ENCODE data around the gene DHX57.

DHX57 gene

DNA sequence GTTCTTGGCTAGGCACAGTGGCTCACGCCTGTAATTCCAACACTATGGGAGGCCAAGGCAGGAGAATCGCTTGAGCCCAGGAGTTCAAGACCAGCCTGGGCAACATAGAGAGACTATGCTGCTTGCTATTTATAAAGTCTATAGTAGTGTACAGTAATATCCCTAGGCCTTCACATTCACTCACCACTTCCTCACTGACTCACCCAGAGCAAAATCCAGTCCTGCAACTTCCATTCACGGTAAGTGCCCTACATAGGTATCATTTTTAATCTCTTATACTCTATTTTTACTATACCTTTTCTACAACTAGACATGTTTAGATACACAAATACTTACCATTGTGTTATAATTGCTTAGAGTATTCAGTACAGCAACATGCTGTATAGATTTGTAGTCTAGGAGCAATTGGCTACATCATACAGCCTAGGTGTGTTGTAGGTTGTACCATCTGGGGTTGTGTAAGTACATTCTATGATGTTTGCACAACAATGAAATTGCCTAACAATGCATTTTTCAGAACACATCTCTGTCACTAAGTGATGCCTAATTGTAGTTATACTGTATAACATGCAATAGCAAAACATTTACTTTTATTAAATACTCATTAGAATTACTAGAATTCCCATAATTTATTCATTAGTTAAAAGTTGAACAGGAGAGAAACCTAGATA is 8.8 kb downstream of the DHX57 start:
- no peaks in the 10 kb centered on the region for H4K20me1 ChIP-seq (ENCODE audit: insufficient read depth, low read length)
- no peak overlapping the region for H3K9ac ChIP-seq (ENCODE audit: low read length)
- no peaks in the 10 kb centered on the region for H3K4me1 ChIP-seq (ENCODE audit: low read length)
- no peak for TF ChIP-seq EZH2phosphoT487 (IDR thresholded peaks at IDR 0.05; ENCODE audit: low read length)
- no peak for TF ChIP-seq EZH2 (optimal IDR thresholded peaks at IDR 0.05; ENCODE audit: low read depth, low read length)
- TF ChIP-seq, protein P1, sequence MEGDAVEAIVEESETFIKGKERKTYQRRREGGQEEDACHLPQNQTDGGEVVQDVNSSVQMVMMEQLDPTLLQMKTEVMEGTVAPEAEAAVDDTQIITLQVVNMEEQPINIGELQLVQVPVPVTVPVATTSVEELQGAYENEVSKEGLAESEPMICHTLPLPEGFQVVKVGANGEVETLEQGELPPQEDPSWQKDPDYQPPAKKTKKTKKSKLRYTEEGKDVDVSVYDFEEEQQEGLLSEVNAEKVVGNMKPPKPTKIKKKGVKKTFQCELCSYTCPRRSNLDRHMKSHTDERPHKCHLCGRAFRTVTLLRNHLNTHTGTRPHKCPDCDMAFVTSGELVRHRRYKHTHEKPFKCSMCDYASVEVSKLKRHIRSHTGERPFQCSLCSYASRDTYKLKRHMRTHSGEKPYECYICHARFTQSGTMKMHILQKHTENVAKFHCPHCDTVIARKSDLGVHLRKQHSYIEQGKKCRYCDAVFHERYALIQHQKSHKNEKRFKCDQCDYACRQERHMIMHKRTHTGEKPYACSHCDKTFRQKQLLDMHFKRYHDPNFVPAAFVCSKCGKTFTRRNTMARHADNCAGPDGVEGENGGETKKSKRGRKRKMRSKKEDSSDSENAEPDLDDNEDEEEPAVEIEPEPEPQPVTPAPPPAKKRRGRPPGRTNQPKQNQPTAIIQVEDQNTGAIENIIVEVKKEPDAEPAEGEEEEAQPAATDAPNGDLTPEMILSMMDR (IDR thresholded peaks at IDR 0.05; ENCODE audit: low read length): no peak
- H3K27ac ChIP-seq (ENCODE audit: low read length): no peak overlapping the region
- H3F3A ChIP-seq (ENCODE audit: insufficient read depth, low read length): no peaks in the 10 kb centered on the region
- H3K27me3 ChIP-seq (replicated peaks; ENCODE audit: insufficient read depth, low read length): no peaks in the 10 kb centered on the region
- H3K4me3 ChIP-seq (ENCODE audit: low read length): no peak overlapping the region
- H3K9me2 ChIP-seq (replicated peaks; ENCODE audit: insufficient read depth, low read length): no peaks in the 10 kb centered on the region
- no peaks in the 10 kb centered on the region for H3K79me2 ChIP-seq (ENCODE audit: low read length)
- no peaks in the 10 kb centered on the region for H3K9me3 ChIP-seq (replicated peaks; ENCODE audit: insufficient read depth, low read length)
- H3K36me3 ChIP-seq (replicated peaks; ENCODE audit: insufficient read depth, low read length): no peaks in the 10 kb centered on the region
- DNase-seq: no peak
- H3K4me2 ChIP-seq (ENCODE audit: low read depth, low read length): no peak overlapping the region
- no peak overlapping the region for H2AFZ ChIP-seq (ENCODE audit: low read length)

DNA sequence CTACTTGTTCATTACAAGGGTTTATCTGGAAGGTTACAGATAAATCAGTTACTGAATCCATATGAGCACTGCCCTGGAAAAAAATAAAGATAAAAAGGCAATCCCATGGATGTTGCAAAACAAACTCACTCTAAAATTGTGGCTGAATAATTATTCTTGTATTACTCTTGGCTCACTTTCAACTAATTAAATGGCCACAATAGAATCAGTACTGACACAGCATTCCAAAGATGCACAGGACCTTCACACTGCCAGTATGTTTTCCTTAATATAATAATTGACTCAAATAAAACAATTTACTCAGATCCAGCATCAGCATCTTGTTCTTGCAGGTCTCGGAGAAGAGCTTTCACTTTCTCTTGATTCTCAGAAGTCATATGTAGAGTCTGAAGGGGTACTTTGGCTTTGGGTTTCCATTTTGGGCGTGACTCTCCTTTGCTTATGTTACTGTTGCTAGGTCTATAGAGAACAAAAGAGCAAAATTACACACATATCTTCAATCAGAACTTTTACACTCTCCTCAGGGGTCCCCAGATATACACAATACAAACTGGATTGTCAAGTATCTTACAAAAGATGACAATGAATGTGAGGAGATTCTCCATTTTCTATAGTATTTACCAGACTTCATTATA is 12.6 kb downstream of the DHX57 start:
- Histone ChIP-seq H3K4me1 (ENCODE audit: low read length) (no peaks in the 10 kb centered on the region), H3K27me3 (replicated peaks; ENCODE audit: insufficient read depth, low read length) (no peaks in the 10 kb centered on the region), H3K27ac (ENCODE audit: low read length) (no peak overlapping the region), H3F3A (ENCODE audit: insufficient read depth, low read length) (no peaks in the 10 kb centered on the region), H3K9me3 (replicated peaks; ENCODE audit: insufficient read depth, low read length) (no peaks in the 10 kb centered on the region), H3K9ac (ENCODE audit: low read length) (no peak overlapping the region), H3K4me2 (ENCODE audit: low read depth, low read length) (no peak overlapping the region), H2AFZ (ENCODE audit: low read length) (no peak overlapping the region), H3K4me3 (ENCODE audit: low read length) (no peak overlapping the region), H3K79me2 (ENCODE audit: low read length) (no peaks in the 10 kb centered on the region), H3K36me3 (replicated peaks; ENCODE audit: insufficient read depth, low read length) (no peaks in the 10 kb centered on the region), H4K20me1 (ENCODE audit: insufficient read depth, low read length) (no peaks in the 10 kb centered on the region), H3K9me2 (replicated peaks; ENCODE audit: insufficient read depth, low read length) (no peaks in the 10 kb centered on the region)
- no peak for DNase-seq
- no peak for TF ChIP-seq EZH2phosphoT487 (IDR thresholded peaks at IDR 0.05; ENCODE audit: low read length)
- no peak for TF ChIP-seq EZH2 (optimal IDR thresholded peaks at IDR 0.05; ENCODE audit: low read depth, low read length)
- TF ChIP-seq, protein P1 (IDR thresholded peaks at IDR 0.05; ENCODE audit: low read length): no peak

DNA sequence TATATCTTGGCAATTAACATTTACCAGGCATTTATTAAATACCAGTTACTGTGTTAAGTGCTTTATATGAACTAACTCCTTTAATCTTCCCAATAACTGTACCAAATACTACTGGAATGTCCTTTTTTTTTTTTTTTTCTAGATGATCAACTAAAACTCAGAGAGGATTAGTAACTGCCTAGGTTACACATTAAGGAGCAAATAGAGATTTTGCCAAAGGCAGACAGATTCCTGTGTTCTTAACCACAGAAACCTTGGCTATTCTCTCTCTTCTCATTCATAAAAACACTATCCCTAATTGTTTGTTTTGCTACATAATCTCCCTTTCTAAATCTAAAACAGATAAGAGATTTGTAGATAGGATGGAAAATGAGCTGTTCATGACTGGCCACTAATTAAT is 13.3 kb downstream of the DHX57 start:
- Histone ChIP-seq H3F3A (ENCODE audit: insufficient read depth, low read length) (no peaks in the 10 kb centered on the region), H3K4me3 (ENCODE audit: low read length) (no peak overlapping the region), H3K79me2 (ENCODE audit: low read length) (no peaks in the 10 kb centered on the region), H4K20me1 (ENCODE audit: insufficient read depth, low read length) (no peaks in the 10 kb centered on the region), H3K9ac (ENCODE audit: low read length) (no peak overlapping the region), H2AFZ (ENCODE audit: low read length) (no peak overlapping the region), H3K9me3 (replicated peaks; ENCODE audit: insufficient read depth, low read length) (no peaks in the 10 kb centered on the region), H3K4me1 (ENCODE audit: low read length) (no peaks in the 10 kb centered on the region), H3K27ac (ENCODE audit: low read length) (no peak overlapping the region), H3K4me2 (ENCODE audit: low read depth, low read length) (no peak overlapping the region), H3K36me3 (replicated peaks; ENCODE audit: insufficient read depth, low read length) (no peaks in the 10 kb centered on the region), H3K27me3 (replicated peaks; ENCODE audit: insufficient read depth, low read length) (no peaks in the 10 kb centered on the region), H3K9me2 (replicated peaks; ENCODE audit: insufficient read depth, low read length) (no peaks in the 10 kb centered on the region)
- DNase-seq: no peak
- TF ChIP-seq EZH2 (optimal IDR thresholded peaks at IDR 0.05; ENCODE audit: low read depth, low read length) (no peak), EZH2phosphoT487 (IDR thresholded peaks at IDR 0.05; ENCODE audit: low read length) (no peak)
- TF ChIP-seq, protein P1 (IDR thresholded peaks at IDR 0.05; ENCODE audit: low read length): no peak

All from MM.1S (cell line).